ENCODE data around the gene CEL.

CEL gene

DNA sequence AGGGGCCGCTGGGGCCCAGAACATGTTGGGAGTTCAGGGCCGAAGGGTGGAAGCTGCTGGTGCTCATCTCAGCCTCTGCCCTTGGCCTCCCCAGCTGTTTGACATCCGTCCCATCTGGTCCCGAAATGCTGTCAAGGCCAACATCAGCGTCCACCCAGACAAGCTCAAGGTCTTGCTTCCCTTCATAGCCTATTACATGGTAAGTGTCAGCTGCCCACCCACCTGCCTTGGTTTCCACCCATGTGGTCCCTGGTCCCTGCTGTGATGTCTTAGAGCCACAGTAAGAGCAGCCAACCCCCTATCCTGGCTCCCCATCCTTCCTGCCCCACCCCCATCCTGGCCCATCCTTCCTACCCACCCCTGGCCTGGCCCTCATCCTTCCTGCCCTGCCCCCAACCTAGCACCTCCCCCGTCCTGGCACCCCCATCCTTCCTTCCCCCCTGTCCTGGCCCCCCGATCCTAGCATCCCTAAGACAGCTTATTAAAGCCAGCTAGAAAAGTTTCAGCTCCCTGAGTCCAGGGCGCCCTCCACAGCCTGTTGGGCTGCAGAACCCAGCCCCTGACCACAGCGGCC is 9.7 kb upstream of the CEL start:
- DNase-seq (ENCODE audit: insufficient read length, low spot score) (no peak), FAIRE-seq (no peak)
- TF ChIP-seq, protein P1, sequence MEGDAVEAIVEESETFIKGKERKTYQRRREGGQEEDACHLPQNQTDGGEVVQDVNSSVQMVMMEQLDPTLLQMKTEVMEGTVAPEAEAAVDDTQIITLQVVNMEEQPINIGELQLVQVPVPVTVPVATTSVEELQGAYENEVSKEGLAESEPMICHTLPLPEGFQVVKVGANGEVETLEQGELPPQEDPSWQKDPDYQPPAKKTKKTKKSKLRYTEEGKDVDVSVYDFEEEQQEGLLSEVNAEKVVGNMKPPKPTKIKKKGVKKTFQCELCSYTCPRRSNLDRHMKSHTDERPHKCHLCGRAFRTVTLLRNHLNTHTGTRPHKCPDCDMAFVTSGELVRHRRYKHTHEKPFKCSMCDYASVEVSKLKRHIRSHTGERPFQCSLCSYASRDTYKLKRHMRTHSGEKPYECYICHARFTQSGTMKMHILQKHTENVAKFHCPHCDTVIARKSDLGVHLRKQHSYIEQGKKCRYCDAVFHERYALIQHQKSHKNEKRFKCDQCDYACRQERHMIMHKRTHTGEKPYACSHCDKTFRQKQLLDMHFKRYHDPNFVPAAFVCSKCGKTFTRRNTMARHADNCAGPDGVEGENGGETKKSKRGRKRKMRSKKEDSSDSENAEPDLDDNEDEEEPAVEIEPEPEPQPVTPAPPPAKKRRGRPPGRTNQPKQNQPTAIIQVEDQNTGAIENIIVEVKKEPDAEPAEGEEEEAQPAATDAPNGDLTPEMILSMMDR (IDR thresholded peaks at IDR 0.05; ENCODE audit: insufficient read depth, missing control alignments): no peak

DNA sequence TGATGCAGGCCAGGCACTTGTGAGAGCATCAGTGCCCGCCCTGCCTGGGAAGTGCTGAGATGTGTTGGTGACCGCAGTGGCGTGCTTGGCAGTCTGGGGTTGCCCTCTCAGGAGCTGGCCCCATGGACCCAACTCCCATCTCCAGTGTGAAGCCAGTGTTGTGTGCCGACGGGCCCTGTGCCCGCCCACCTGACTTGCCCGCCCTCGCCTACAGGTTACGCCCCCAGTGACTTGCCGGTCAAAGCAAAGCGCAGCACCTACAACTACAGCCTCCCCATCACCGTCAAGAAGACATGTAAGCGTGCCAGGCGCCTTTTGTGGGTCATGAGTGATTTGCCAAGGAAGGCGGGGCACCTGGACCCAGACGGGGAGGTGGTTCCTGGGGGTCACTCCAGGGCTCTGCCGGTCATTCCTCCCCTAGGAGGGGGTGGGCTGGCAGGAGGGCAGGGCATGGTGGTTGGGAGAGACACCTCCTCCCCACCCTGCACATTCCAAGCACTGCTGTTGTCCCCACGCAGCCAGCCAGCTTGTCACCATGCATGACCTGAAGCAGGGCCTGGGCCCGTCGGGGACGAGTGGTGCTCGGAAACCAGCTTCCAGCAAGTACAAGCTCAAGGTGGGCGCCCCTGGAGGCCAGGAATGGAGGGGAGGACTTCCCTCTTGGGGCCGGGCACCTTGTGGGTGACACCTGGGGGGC is 7.4 kb upstream of the CEL start:
- no peak for FAIRE-seq
- no peak for DNase-seq (ENCODE audit: insufficient read length, low spot score)
- TF ChIP-seq, protein P1 (IDR thresholded peaks at IDR 0.05; ENCODE audit: insufficient read depth, missing control alignments): no peak

- FAIRE-seq (no peak), DNase-seq (ENCODE audit: insufficient read length, low spot score) (no peak)
- TF ChIP-seq, protein P1 (IDR thresholded peaks at IDR 0.05; ENCODE audit: insufficient read depth, missing control alignments): no peak
Measured at GRCh38 chr9:133054966-133055365, 6.8 kb upstream of the CEL start.

DNA sequence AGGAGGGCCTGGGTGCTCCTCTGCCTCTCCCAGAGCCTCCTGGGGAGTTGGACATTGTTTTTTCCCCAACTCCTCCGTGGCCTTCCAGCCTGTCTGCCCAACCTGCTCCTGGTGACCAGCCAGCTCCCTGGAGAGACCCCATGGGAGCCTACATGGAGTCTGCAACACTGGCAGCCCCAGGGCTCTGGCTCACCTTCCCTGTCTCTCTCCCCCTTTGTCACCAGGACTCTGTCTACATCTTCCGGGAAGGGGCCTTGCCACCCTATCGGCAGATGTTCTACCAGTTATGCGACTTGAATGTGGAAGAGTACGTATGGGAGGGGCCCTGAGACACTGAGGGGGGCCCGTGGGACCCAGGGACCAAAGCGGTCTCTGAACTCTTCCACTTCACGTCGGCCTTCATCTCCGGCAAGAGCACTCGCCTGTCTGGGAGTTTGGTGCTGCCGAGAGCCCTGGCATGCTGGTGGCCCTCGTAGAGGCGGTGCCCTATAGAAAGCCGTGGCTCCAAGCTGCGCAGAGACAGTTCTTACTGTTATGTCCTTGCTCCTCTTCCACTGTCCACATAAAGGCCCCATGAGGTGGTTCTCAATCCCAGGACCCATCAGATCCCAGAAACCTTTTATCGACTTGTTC is 5.9 kb upstream of the CEL start:
- DNase-seq (ENCODE audit: insufficient read length, low spot score) (no peak), FAIRE-seq (no peak)
- TF ChIP-seq, protein P1 (IDR thresholded peaks at IDR 0.05; ENCODE audit: insufficient read depth, missing control alignments): no peak

GRCh38 chr9:133056533-133056932 is 5.2 kb upstream of the CEL start:
- FAIRE-seq: no peak
- DNase-seq (ENCODE audit: insufficient read length, low spot score): no peak
- TF ChIP-seq, protein P1 (IDR thresholded peaks at IDR 0.05; ENCODE audit: insufficient read depth, missing control alignments): no peak

DNA sequence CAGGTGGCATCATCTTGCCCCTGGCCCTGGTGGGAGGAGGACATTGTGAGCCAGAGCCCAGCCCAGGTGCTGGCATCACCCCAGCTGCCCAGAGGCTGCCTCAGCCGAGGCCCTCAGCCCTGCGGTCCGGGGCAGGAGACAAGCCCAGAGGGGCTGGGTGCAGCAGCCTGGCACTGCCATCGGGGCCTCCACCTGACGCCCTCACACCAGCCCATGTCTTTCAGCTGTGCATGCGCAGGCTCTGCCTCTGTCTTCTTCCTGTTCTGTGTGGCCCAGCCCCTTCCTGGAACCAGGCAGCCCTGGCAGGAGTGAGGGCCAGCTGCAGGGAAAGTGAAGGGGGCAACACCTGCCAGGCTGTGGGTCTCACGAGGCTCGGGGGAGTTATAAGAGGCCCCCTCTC is 4.8 kb upstream of the CEL start:
- FAIRE-seq (no peak), DNase-seq (ENCODE audit: insufficient read length, low spot score) (no peak)
- TF ChIP-seq, protein P1 (IDR thresholded peaks at IDR 0.05; ENCODE audit: insufficient read depth, missing control alignments): no peak

- DNase-seq (ENCODE audit: insufficient read length, low spot score) (no peak), FAIRE-seq (no peak)
- TF ChIP-seq, protein P1 (IDR thresholded peaks at IDR 0.05; ENCODE audit: insufficient read depth, missing control alignments): no peak
Measured at GRCh38 chr9:133057553-133057952, 4.2 kb upstream of the CEL start.
